ENCODE measurements around the gene CYRIA. TPM values are rescaled to one million over a fixed set of nuclear protein-coding genes. Genes with fewer than 3 reads are reported as not detected.

The CYRIA gene
- total RNA-seq, 6 experiments from 2014 or later, result 1.6 to 6.3 (median 3.1) TPM

DNA sequence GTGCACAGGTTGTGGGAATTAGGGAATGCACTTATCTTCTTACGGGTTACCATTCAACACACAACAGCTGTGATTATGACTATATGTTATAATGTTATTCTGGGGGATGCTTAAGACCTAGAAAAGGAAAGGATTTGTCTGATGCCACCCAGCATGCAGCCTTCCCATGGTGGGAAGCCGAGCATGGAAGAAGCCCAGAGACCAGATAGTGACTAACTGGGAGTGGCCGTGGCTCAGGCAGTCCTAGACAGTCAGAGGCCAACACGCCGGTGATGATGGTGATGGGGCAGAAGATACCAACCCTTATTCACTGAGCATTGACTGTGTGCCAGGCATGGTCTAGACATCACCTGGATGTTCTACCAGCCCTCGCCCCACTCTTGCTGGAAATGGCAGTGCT is 35.9 kb downstream of the CYRIA start:
- H3K4me1 ChIP-seq, result no peaks in the 10 kb centered on the region
- H3K36me3 ChIP-seq, result no peaks in the 10 kb centered on the region
- H3K27ac ChIP-seq, result no peak overlapping the region
- ATAC-seq (no peak), DNase-seq (no peak)
- 100% methylated on average over 1 of the region's 6 CpGs for WGBS (ENCODE audit: insufficient coverage, low coverage, low lambda C conversion rate, missing lambda C conversion rate)
- H3K4me3 ChIP-seq, result no peak overlapping the region
- TF ChIP-seq CTCF (IDR thresholded peaks at IDR 0.05) (no peak), POLR2A (IDR thresholded peaks at IDR 0.05) (no peak)
- H3K9me3 ChIP-seq, result no peaks in the 10 kb centered on the region
- intact Hi-C loops (cut with DNase I), result no loop called here
- no peaks in the 10 kb centered on the region for H3K27me3 ChIP-seq

DNA sequence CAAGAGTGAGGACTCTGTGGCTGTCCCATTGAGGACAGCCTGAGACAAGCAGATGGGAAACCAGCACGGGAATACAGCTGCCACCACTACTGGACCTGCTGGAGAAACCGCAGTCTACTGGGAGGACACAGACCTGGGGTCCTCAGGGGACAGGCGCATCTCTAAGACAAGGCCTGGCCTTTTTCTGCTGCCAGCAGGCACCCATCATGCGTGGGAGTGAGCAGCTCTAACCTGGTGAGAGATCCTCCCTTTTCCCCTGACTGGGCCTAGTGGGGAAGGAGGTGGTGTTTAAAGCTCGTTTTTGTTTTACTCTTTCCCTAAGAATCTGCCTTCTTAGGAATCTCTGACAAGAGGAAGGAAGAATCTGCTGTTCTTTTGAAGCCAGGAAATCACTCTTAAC is 36.6 kb downstream of the CYRIA start:
- ATAC-seq (no peak), DNase-seq (no peak)
- peaks cover 0 to 4% (median 0%) of the 10 kb centered on the region in 4 donors for H3K4me1 ChIP-seq
- 52% methylated on average over 3 of the region's 5 CpGs for WGBS (ENCODE audit: insufficient coverage, low coverage, low lambda C conversion rate, missing lambda C conversion rate)
- no peaks in the 10 kb centered on the region for H3K9me3 ChIP-seq
- no peak overlapping the region for H3K27ac ChIP-seq
- intact Hi-C loops (cut with DNase I), result no loop called here
- no peaks in the 10 kb centered on the region for H3K36me3 ChIP-seq
- TF ChIP-seq CTCF (IDR thresholded peaks at IDR 0.05) (no peak), POLR2A (IDR thresholded peaks at IDR 0.05) (no peak)
- H3K27me3 ChIP-seq, result no peaks in the 10 kb centered on the region
- H3K4me3 ChIP-seq, result no peak overlapping the region

- ATAC-seq, result peak in 1 of 4 donors; percentile 6
- H3K4me1 ChIP-seq, result peaks cover 0 to 10% (median 0%) of the 10 kb centered on the region in 4 donors
- H3K9me3 ChIP-seq, result no peaks in the 10 kb centered on the region
These were observed 37.3 kb downstream of the CYRIA start for GRCh38 chr2:16628314-16628713.

DNA sequence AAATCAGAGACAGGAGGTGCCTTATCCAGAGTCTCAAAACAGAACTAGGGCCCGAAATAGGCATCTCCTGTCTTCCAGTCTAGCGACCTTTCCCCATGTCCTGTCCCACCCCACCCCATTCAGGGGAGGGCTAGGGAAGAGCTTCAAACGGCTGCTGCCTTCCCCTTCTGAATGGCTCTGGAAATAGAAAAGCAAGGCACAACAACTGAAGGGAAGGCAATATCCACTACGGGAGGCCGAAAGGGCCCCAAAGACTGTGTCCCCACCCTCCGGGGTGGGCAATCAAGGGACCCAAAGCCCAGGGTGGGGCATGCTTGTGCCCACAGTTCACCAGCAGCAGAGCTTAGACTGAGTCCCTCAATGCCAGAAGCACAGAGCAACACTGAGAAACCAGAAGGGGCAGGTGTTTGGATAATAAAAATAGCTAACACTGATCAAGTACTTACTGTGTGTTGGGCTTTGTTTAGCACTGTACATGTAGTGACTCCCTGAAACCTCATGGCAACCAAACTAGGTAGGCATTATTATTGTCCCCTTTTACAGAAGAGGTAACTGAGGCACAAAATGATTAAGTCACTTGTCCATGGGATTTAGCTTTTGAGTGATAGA is 38.5 kb downstream of the CYRIA start:
- Histone ChIP-seq H3K36me3 (no peaks in the 10 kb centered on the region), H3K27ac (peak overlapping the region in 2 of 3 donors; percentile 53 to 68), H3K4me1 (peaks cover 0 to 14% (median 0%) of the 10 kb centered on the region in 4 donors), H3K27me3 (no peaks in the 10 kb centered on the region), H3K4me3 (no peak overlapping the region), H3K9me3 (no peaks in the 10 kb centered on the region)
- ATAC-seq (no peak), DNase-seq (no peak)
- no peak for TF ChIP-seq POLR2A (IDR thresholded peaks at IDR 0.05)
- no peak for TF ChIP-seq CTCF (IDR thresholded peaks at IDR 0.05)
- WGBS (ENCODE audit: insufficient coverage, low coverage, low lambda C conversion rate, missing lambda C conversion rate), result 49% methylated on average over 6 of the region's 6 CpGs
- intact Hi-C loops (cut with DNase I), result no loop called here

More at GRCh38 chr2:16628314-16628713, 37.3 kb downstream of the CYRIA start:
- Histone ChIP-seq H3K27me3 (no peaks in the 10 kb centered on the region), H3K4me3 (no peak overlapping the region), H3K27ac (no peak overlapping the region), H3K36me3 (no peaks in the 10 kb centered on the region)
- intact Hi-C loops (cut with DNase I), result no loop called here
- TF ChIP-seq POLR2A (IDR thresholded peaks at IDR 0.05) (no peak), CTCF (IDR thresholded peaks at IDR 0.05) (no peak)
- WGBS (ENCODE audit: insufficient coverage, low coverage, low lambda C conversion rate, missing lambda C conversion rate), result 59% methylated on average over 6 of the region's 6 CpGs
- no peak for DNase-seq
